ENCODE data around the gene RPS6KA1.
"Not testable (repeated sequence)": the region's sequence is repeated elsewhere in the genome, so short reads cannot be mapped to it uniquely, and the experiment has no call there.

The RPS6KA1 gene

GRCh38 chr1:26515836-26516235, 13.7 kb upstream of the RPS6KA1 start:
- not testable (repeated sequence) for H3K4me1 ChIP-seq (ENCODE audit: control insufficient read depth in 2 of 2, insufficient read depth in 2 of 2, low read length in 2 of 2); H3K9me3 ChIP-seq (ENCODE audit: control insufficient read depth in 2 of 2, low read length in 2 of 2); H3K27ac ChIP-seq (ENCODE audit: low read depth in 2 of 2, low read length in 2 of 2); H3K4me3 ChIP-seq (ENCODE audit: low read length in 2 of 2); H3K36me3 ChIP-seq (ENCODE audit: control insufficient read depth in 2 of 2, insufficient read depth in 2 of 2, low read length in 2 of 2); H3K9ac ChIP-seq (ENCODE audit: low read depth in 1 of 2, low read length in 2 of 2); H3K27me3 ChIP-seq (ENCODE audit: control insufficient read depth in 2 of 2, insufficient read depth in 2 of 2, low read length in 2 of 2)

- Histone ChIP-seq H3K4me3 (ENCODE audit: low read length in 2 of 2) (no peak overlapping the region), H3K36me3 (ENCODE audit: control insufficient read depth in 2 of 2, insufficient read depth in 2 of 2, low read length in 2 of 2) (no peaks in the 10 kb centered on the region), H3K9ac (ENCODE audit: low read depth in 1 of 2, low read length in 2 of 2) (no peak overlapping the region), H3K27ac (ENCODE audit: low read depth in 2 of 2, low read length in 2 of 2) (no peak overlapping the region), H3K27me3 (ENCODE audit: control insufficient read depth in 2 of 2, insufficient read depth in 2 of 2, low read length in 2 of 2) (no peaks in the 10 kb centered on the region), H3K4me1 (ENCODE audit: control insufficient read depth in 2 of 2, insufficient read depth in 2 of 2, low read length in 2 of 2) (no peaks in the 10 kb centered on the region), H3K9me3 (ENCODE audit: control insufficient read depth in 2 of 2, low read length in 2 of 2) (no peaks in the 10 kb centered on the region)
Observed at GRCh38 chr1:26516987-26517765, 12.4 kb upstream of the RPS6KA1 start.

- no peak overlapping the region for H3K4me3 ChIP-seq (ENCODE audit: low read length in 2 of 2)
- H3K9ac ChIP-seq (ENCODE audit: low read depth in 1 of 2, low read length in 2 of 2): no peak overlapping the region
- H3K27ac ChIP-seq (ENCODE audit: low read depth in 2 of 2, low read length in 2 of 2): no peak overlapping the region
- H3K36me3 ChIP-seq (ENCODE audit: control insufficient read depth in 2 of 2, insufficient read depth in 2 of 2, low read length in 2 of 2): no peaks in the 10 kb centered on the region
- H3K9me3 ChIP-seq (ENCODE audit: control insufficient read depth in 2 of 2, low read length in 2 of 2): no peaks in the 10 kb centered on the region
- no peaks in the 10 kb centered on the region for H3K27me3 ChIP-seq (ENCODE audit: control insufficient read depth in 2 of 2, insufficient read depth in 2 of 2, low read length in 2 of 2)
- H3K4me1 ChIP-seq (ENCODE audit: control insufficient read depth in 2 of 2, insufficient read depth in 2 of 2, low read length in 2 of 2): no peaks in the 10 kb centered on the region
Observed at GRCh38 chr1:26517766-26518049, 11.9 kb upstream of the RPS6KA1 start.

GRCh38 chr1:26518355-26518754, 11.2 kb upstream of the RPS6KA1 start:
- no peak overlapping the region for H3K27ac ChIP-seq (ENCODE audit: low read depth in 2 of 2, low read length in 2 of 2)
- H3K4me1 ChIP-seq (ENCODE audit: control insufficient read depth in 2 of 2, insufficient read depth in 2 of 2, low read length in 2 of 2): no peaks in the 10 kb centered on the region
- no peak overlapping the region for H3K9ac ChIP-seq (ENCODE audit: low read depth in 1 of 2, low read length in 2 of 2)
- H3K4me3 ChIP-seq (ENCODE audit: low read length in 2 of 2): no peak overlapping the region
- no peaks in the 10 kb centered on the region for H3K9me3 ChIP-seq (ENCODE audit: control insufficient read depth in 2 of 2, low read length in 2 of 2)
- no peaks in the 10 kb centered on the region for H3K27me3 ChIP-seq (ENCODE audit: control insufficient read depth in 2 of 2, insufficient read depth in 2 of 2, low read length in 2 of 2)
- no peaks in the 10 kb centered on the region for H3K36me3 ChIP-seq (ENCODE audit: control insufficient read depth in 2 of 2, insufficient read depth in 2 of 2, low read length in 2 of 2)

- no peaks in the 10 kb centered on the region for H3K4me1 ChIP-seq (ENCODE audit: control insufficient read depth in 2 of 2, insufficient read depth in 2 of 2, low read length in 2 of 2)
- no peaks in the 10 kb centered on the region for H3K36me3 ChIP-seq (ENCODE audit: control insufficient read depth in 2 of 2, insufficient read depth in 2 of 2, low read length in 2 of 2)
- no peak overlapping the region for H3K27ac ChIP-seq (ENCODE audit: low read depth in 2 of 2, low read length in 2 of 2)
- no peak overlapping the region for H3K4me3 ChIP-seq (ENCODE audit: low read length in 2 of 2)
- H3K9me3 ChIP-seq (ENCODE audit: control insufficient read depth in 2 of 2, low read length in 2 of 2): no peaks in the 10 kb centered on the region
- no peak overlapping the region for H3K9ac ChIP-seq (ENCODE audit: low read depth in 1 of 2, low read length in 2 of 2)
- H3K27me3 ChIP-seq (ENCODE audit: control insufficient read depth in 2 of 2, insufficient read depth in 2 of 2, low read length in 2 of 2): peaks cover 4 to 8% of the 10 kb centered on the region in 2 donors
Observed at GRCh38 chr1:26520339-26520738, 9.2 kb upstream of the RPS6KA1 start.

- Histone ChIP-seq H3K27me3 (ENCODE audit: control insufficient read depth in 2 of 2, insufficient read depth in 2 of 2, low read length in 2 of 2) (peaks cover 4 to 8% of the 10 kb centered on the region in 2 donors), H3K4me3 (ENCODE audit: low read length in 2 of 2) (no peak overlapping the region), H3K4me1 (ENCODE audit: control insufficient read depth in 2 of 2, insufficient read depth in 2 of 2, low read length in 2 of 2) (no peaks in the 10 kb centered on the region), H3K9ac (ENCODE audit: low read depth in 1 of 2, low read length in 2 of 2) (no peak overlapping the region), H3K9me3 (ENCODE audit: control insufficient read depth in 2 of 2, low read length in 2 of 2) (no peaks in the 10 kb centered on the region), H3K36me3 (ENCODE audit: control insufficient read depth in 2 of 2, insufficient read depth in 2 of 2, low read length in 2 of 2) (no peaks in the 10 kb centered on the region), H3K27ac (ENCODE audit: low read depth in 2 of 2, low read length in 2 of 2) (no peak overlapping the region)
Observed at GRCh38 chr1:26521669-26522030, 7.9 kb upstream of the RPS6KA1 start.

- Histone ChIP-seq H3K4me1 (ENCODE audit: control insufficient read depth in 2 of 2, insufficient read depth in 2 of 2, low read length in 2 of 2) (no peaks in the 10 kb centered on the region), H3K27ac (ENCODE audit: low read depth in 2 of 2, low read length in 2 of 2) (no peak overlapping the region), H3K27me3 (ENCODE audit: control insufficient read depth in 2 of 2, insufficient read depth in 2 of 2, low read length in 2 of 2) (peaks cover 4 to 8% of the 10 kb centered on the region in 2 donors), H3K9ac (ENCODE audit: low read depth in 1 of 2, low read length in 2 of 2) (no peak overlapping the region), H3K9me3 (ENCODE audit: control insufficient read depth in 2 of 2, low read length in 2 of 2) (no peaks in the 10 kb centered on the region), H3K36me3 (ENCODE audit: control insufficient read depth in 2 of 2, insufficient read depth in 2 of 2, low read length in 2 of 2) (no peaks in the 10 kb centered on the region), H3K4me3 (ENCODE audit: low read length in 2 of 2) (no peak overlapping the region)
Observed at GRCh38 chr1:26522073-26522472, 7.5 kb upstream of the RPS6KA1 start.

GRCh38 chr1:26524181-26524580, 5.4 kb upstream of the RPS6KA1 start:
- no peaks in the 10 kb centered on the region for H3K9me3 ChIP-seq (ENCODE audit: control insufficient read depth in 2 of 2, low read length in 2 of 2)
- no peaks in the 10 kb centered on the region for H3K36me3 ChIP-seq (ENCODE audit: control insufficient read depth in 2 of 2, insufficient read depth in 2 of 2, low read length in 2 of 2)
- H3K27ac ChIP-seq (ENCODE audit: low read depth in 2 of 2, low read length in 2 of 2): no peak overlapping the region
- peaks cover 1 to 2% of the 10 kb centered on the region in 2 donors for H3K4me1 ChIP-seq (ENCODE audit: control insufficient read depth in 2 of 2, insufficient read depth in 2 of 2, low read length in 2 of 2)
- H3K9ac ChIP-seq (ENCODE audit: low read depth in 1 of 2, low read length in 2 of 2): no peak overlapping the region
- H3K27me3 ChIP-seq (ENCODE audit: control insufficient read depth in 2 of 2, insufficient read depth in 2 of 2, low read length in 2 of 2): peaks cover 4 to 8% of the 10 kb centered on the region in 2 donors
- no peak overlapping the region for H3K4me3 ChIP-seq (ENCODE audit: low read length in 2 of 2)

GRCh38 chr1:26526287-26526686, 3.3 kb upstream of the RPS6KA1 start:
- Histone ChIP-seq H3K9ac (ENCODE audit: low read depth in 1 of 2, low read length in 2 of 2) (no peak overlapping the region), H3K4me3 (ENCODE audit: low read length in 2 of 2) (no peak overlapping the region), H3K36me3 (ENCODE audit: control insufficient read depth in 2 of 2, insufficient read depth in 2 of 2, low read length in 2 of 2) (no peaks in the 10 kb centered on the region), H3K27me3 (ENCODE audit: control insufficient read depth in 2 of 2, insufficient read depth in 2 of 2, low read length in 2 of 2) (peaks cover 4 to 8% of the 10 kb centered on the region in 2 donors), H3K27ac (ENCODE audit: low read depth in 2 of 2, low read length in 2 of 2) (no peak overlapping the region), H3K4me1 (ENCODE audit: control insufficient read depth in 2 of 2, insufficient read depth in 2 of 2, low read length in 2 of 2) (peaks cover 14 to 16% of the 10 kb centered on the region in 2 donors), H3K9me3 (ENCODE audit: control insufficient read depth in 2 of 2, low read length in 2 of 2) (no peaks in the 10 kb centered on the region)

GRCh38 chr1:26529405-26529654, 231 bp upstream of the RPS6KA1 start:
- no peaks in the 10 kb centered on the region for H3K9me3 ChIP-seq (ENCODE audit: control insufficient read depth in 2 of 2, low read length in 2 of 2)
- H3K4me3 ChIP-seq (ENCODE audit: low read length in 2 of 2): peak overlapping the region; percentile 74 to 98
- H3K4me1 ChIP-seq (ENCODE audit: control insufficient read depth in 2 of 2, insufficient read depth in 2 of 2, low read length in 2 of 2): peaks cover 40 to 42% of the 10 kb centered on the region in 2 donors
- H3K9ac ChIP-seq (ENCODE audit: low read depth in 1 of 2, low read length in 2 of 2): peak overlapping the region; percentile 68 to 79
- no peaks in the 10 kb centered on the region for H3K36me3 ChIP-seq (ENCODE audit: control insufficient read depth in 2 of 2, insufficient read depth in 2 of 2, low read length in 2 of 2)
- H3K27ac ChIP-seq (ENCODE audit: low read depth in 2 of 2, low read length in 2 of 2): peak overlapping the region in 1 of 2 donors; percentile 53
- H3K27me3 ChIP-seq (ENCODE audit: control insufficient read depth in 2 of 2, insufficient read depth in 2 of 2, low read length in 2 of 2): peaks cover under 1 to 6% of the 10 kb centered on the region in 2 donors

GRCh38 chr1:26530410-26530894, 891 bp downstream of the RPS6KA1 start:
- Histone ChIP-seq H3K36me3 (ENCODE audit: control insufficient read depth in 2 of 2, insufficient read depth in 2 of 2, low read length in 2 of 2) (no peaks in the 10 kb centered on the region), H3K9me3 (ENCODE audit: control insufficient read depth in 2 of 2, low read length in 2 of 2) (no peaks in the 10 kb centered on the region), H3K27me3 (ENCODE audit: control insufficient read depth in 2 of 2, insufficient read depth in 2 of 2, low read length in 2 of 2) (no peaks in the 10 kb centered on the region), H3K9ac (ENCODE audit: low read depth in 1 of 2, low read length in 2 of 2) (peak overlapping the region; percentile 96 to 98), H3K4me3 (ENCODE audit: low read length in 2 of 2) (peak overlapping the region; percentile 92 to 98), H3K27ac (ENCODE audit: low read depth in 2 of 2, low read length in 2 of 2) (peak overlapping the region; percentile 96 to 97), H3K4me1 (ENCODE audit: control insufficient read depth in 2 of 2, insufficient read depth in 2 of 2, low read length in 2 of 2) (peaks cover 49 to 54% of the 10 kb centered on the region in 2 donors)

Data from mucosa of rectum (tissue), 2 donors.